Adrenal gland (tissue), 12 donors: ENCODE measurements around the gene UBTF. TPM values are rescaled to one million over a fixed set of nuclear protein-coding genes. Genes with fewer than 3 reads are reported as not detected.
A peak's percentile ranks its signal among the peaks of the same experiment; 100 is the strongest.

ENCODE experiments used
- DNase-seq, 7 donors: peaks; one replicate each; pipeline ENCODE4 v3.0.0-alpha.2; 2019 to 2020
- H3K27ac ChIP-seq, 5 donors: fragments of 200-600 bp; sonication (generic) in 4 of 5; 1 replicate in 3 of 5; 2 replicates in 2 of 5; pipeline versions ENCODE4 v1.5.1 to v1.8.0; 2016 to 2020; ENCODE audit warnings: mild to moderate bottlenecking in 1 of 5
- H3K27me3 ChIP-seq: fragments of 200-600 bp; 2 replicates; pipeline ENCODE4 v1.8.0; 2021
- H3K36me3 ChIP-seq, 2 donors: fragments of 200-600 bp; replicated peaks in 1 of 2; 1 replicate in 1 of 2; 2 replicates in 1 of 2; pipeline versions ENCODE4 v1.5.1 to v1.8.0; 2018 to 2022
- H3K4me1 ChIP-seq, 2 donors: fragments of 200-600 bp; replicated peaks in 1 of 2; 1 replicate in 1 of 2; 2 replicates in 1 of 2; pipeline versions ENCODE4 v1.5.1 to v1.8.0; 2018 to 2021
- H3K4me3 ChIP-seq, 4 donors: fragments of 200-600 bp; sonication (generic) in 3 of 4; one replicate each; pipeline ENCODE4 v1.5.1; 2016 to 2018
- H3K9me3 ChIP-seq, 3 donors: fragments of 200-600 bp; sonication (generic) in 1 of 3; replicated peaks in 1 of 3; 1 replicate in 2 of 3; 2 replicates in 1 of 3; pipeline versions ENCODE4 v1.5.1 to v1.8.0; 2016 to 2021
- POLR2A ChIP-seq, 2 donors: fragments of 450-650 bp; IDR thresholded peaks; one replicate each; pipeline ENCODE4 v1.6.1; 2017; ENCODE audit warnings: antibody characterized with exemption in 2 of 2, mild to moderate bottlenecking in 2 of 2, moderate library complexity in 1 of 2
- WGBS, 4 donors: extraction: QIAGEN DNeasy Blood & Tissue Kit in 2 of 4; methylation state at CpG; one replicate each; pipeline versions ENCODE4 v1.1.5 to v1.1.7; 2013 to 2017; 5-methylcytosine and 5-hydroxymethylcytosine counted together
- intact Hi-C, 2 donors: fragments of 100-400 bp; cut with DNase I; formaldehyde crosslinking; loops; one replicate each; pipeline versions ENCODE4 v1.14.1 to v1.15.0; 2022 to 2023
- polyA plus RNA-seq, 3 donors: library from polyadenylated mRNA; stranded (reverse); fragments of 200-250 nt in 2 of 3; fragments of 350-450 nt in 1 of 3; fragmentation: Illumina TruSeq in 1 of 3; extraction: RNeasy Lipid Tissue Mini Kit (QIAGEN cat#74804) in 1 of 3; gene quantifications; one replicate each; pipeline ENCODE4 v1.2.3, GENCODE V29; 2013 to 2014
- total RNA-seq, 9 donors: library from RNA; depleted of rRNA in 4 of 9; stranded (reverse); fragments of >200 nt in 4 of 9; fragments of 120-200 nt in 1 of 9; fragmentation: NEBNext Ultra II Directional in 1 of 9; extraction: Animal tissue kit (Norgen Biotek cat#: 25700) in 1 of 9; gene quantifications; one replicate each; pipeline versions ENCODE4 v1.1.0 to v1.2.4, GENCODE V29; 2013 to 2023
- TF ChIP-seq, protein P1 (sequence below), 6 experiments: fragments of 450-650 bp in 4 of 6; fragments of 200-600 bp in 2 of 6; sonication (generic) in 1 of 6; IDR thresholded peaks; 1 replicate in 5 of 6; 2 replicates in 1 of 6; pipeline versions ENCODE4 v1.5.1 to v1.8.0; 2016 to 2021; ENCODE audit warnings: antibody characterized with exemption in 6 of 6, mild to moderate bottlenecking in 2 of 6, moderate library complexity in 1 of 6
- donor health status: healthy with polysubstance abuse.
- donor health status: Bipolar disorder and iron deficiency.
- donor health status: DM: yes; HTN: yes; CAD: no.
- donor health status: DM: no; HTN: no; CAD: no.
- donor health status: DM: no; HTN: no; CAD: no.
- donor health status: DM: yes; HTN: yes; CAD: no.

Gene UBTF
- total and polyA plus RNA-seq, 12 donors = 37.1 to 92.6 (median 64.3) TPM

DNA sequence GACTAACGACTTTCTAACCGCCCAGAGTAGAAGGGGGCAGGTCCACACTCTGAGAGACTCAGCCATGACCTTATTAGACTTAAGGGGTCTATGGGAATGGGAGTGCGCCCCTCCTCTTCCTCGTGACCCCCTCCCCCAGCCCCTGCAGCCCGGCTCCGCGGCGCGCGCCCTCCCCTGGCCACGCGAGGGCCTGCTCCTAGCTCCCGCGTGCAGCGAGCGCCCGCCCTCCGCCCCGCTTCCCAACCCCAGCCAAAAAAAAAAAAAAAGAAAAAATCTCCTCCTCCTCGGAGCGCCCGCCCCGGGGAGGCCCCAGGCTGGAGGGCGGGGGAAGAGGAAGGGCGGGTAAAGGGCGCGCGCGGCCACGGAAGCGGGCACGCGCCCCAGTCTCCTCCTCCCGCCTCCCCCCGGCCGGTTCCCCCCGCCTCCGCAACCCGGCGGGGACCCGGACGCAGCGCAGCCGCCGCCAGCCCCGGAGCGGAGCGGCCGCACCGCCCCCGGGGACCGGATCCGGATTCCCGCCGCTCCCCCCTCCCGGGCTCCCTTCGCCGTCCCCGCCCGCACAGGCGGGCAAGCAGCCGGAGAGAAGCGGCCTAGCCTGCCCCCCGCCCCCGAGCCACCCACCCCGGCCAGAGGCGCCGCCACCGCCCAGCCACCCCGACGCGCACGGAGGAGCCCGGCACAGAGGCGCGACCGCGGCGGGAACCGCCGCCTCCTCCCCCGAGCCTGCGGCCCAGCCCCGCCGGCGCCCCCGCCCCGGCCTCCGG lies 949 bp downstream of the UBTF start:
- H3K9me3 ChIP-seq = no peaks in the 10 kb centered on the region
- peak overlapping the region in 2 of 4 donors; percentile 58 to 81 for H3K4me3 ChIP-seq
- H3K36me3 ChIP-seq = peaks cover 0 to 27% of the 10 kb centered on the region in 2 donors
- H3K27me3 ChIP-seq = no peaks in the 10 kb centered on the region
- TF ChIP-seq, protein P1, sequence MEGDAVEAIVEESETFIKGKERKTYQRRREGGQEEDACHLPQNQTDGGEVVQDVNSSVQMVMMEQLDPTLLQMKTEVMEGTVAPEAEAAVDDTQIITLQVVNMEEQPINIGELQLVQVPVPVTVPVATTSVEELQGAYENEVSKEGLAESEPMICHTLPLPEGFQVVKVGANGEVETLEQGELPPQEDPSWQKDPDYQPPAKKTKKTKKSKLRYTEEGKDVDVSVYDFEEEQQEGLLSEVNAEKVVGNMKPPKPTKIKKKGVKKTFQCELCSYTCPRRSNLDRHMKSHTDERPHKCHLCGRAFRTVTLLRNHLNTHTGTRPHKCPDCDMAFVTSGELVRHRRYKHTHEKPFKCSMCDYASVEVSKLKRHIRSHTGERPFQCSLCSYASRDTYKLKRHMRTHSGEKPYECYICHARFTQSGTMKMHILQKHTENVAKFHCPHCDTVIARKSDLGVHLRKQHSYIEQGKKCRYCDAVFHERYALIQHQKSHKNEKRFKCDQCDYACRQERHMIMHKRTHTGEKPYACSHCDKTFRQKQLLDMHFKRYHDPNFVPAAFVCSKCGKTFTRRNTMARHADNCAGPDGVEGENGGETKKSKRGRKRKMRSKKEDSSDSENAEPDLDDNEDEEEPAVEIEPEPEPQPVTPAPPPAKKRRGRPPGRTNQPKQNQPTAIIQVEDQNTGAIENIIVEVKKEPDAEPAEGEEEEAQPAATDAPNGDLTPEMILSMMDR (IDR thresholded peaks at IDR 0.05) = peak; percentile 20 to 58 (median 44)
- peak in 1 of 2 donors; percentile 62 for TF ChIP-seq POLR2A (IDR thresholded peaks at IDR 0.05)
- intact Hi-C loops = loop anchor here (2.0 kb wide), 2 partner anchors 106 to 108 kb away; partner anchors contain the start of gene SLC25A39 (in 1 of the 2)
- H3K4me1 ChIP-seq = peaks cover 20 to 32% of the 10 kb centered on the region in 2 donors
- 0 to 1% (median 0%) methylated on average over 23 to 82 of the region's 89 CpGs; no CpG with 5 or more reads in 1 of the 4 donors for WGBS, 4 donors
- peak; percentile 85 to 91 (median 89) for DNase-seq
- peak overlapping the region in 4 of 5 donors; percentile 98 to 100 (median 99) for H3K27ac ChIP-seq

DNA sequence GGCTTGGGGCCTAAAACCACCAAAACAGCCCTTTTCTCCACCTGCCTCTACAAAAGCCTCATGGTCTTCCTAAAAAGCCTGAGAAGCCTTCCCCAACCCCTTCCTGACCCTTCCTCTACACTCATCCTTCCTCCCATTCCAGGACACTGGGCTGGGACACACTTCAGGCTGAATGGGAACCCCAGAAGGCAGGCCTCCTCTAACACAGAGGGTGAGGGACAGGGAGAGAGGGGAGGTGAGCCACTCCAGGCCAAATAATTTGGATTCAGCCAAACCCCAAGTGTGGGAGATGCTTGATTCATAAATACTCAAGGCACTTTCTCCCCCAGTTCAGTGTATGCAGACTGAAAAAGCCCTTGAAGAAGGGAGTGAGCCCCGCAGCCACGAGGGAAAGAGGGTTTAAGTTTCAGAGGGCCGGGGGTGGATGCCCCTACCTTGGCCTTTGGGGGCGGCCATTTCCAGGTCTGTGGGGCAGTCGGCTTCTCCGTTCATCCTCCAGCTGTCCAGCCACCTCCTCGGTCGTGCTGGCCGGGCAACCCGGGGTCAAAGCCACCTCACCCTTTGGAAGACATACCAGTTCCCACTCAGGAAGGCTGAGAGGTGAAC lies 1.6 kb downstream of the UBTF start:
- Histone ChIP-seq H3K4me1 (peaks cover 14 to 29% of the 10 kb centered on the region in 2 donors), H3K36me3 (peaks cover 0 to 27% of the 10 kb centered on the region in 2 donors), H3K27ac (peak overlapping the region in 3 of 5 donors; percentile 33 to 100 (median 98)), H3K9me3 (no peaks in the 10 kb centered on the region), H3K4me3 (peak overlapping the region in 2 of 4 donors; percentile 58 to 81), H3K27me3 (no peaks in the 10 kb centered on the region)
- TF ChIP-seq POLR2A (IDR thresholded peaks at IDR 0.05) = no peak
- TF ChIP-seq, protein P1 (IDR thresholded peaks at IDR 0.05) = no peak
- intact Hi-C loops = loop anchor here (2.0 kb wide), 2 partner anchors 107 to 109 kb away; partner anchors contain the start of gene SLC25A39 (in 1 of the 2)
- 0 to 7% (median 5%) methylated on average over 4 to 10 of the region's 10 CpGs for WGBS, 4 donors
- no peak for DNase-seq

DNA sequence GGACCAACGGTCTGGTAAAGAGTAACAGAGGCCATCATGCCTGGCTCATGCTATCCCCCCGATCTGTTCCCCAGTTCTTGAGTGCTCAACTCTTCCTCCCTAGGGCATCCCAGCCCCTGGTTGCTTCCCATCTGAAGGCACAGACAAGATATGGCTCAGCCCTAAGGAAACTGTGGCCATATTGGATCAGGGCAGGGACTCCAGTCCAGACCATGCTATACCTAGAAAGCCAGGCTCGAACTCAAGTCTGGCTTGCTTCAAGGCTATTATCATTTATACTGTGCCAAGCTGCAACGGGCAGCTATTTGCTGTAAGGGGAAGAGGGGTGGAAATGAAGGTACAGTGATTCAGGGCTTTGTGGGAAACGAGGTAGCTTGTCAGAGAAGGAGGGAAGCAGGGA lies 2.8 kb downstream of the UBTF start:
- TF ChIP-seq, protein P1 (IDR thresholded peaks at IDR 0.05) = no peak
- no peak for TF ChIP-seq POLR2A (IDR thresholded peaks at IDR 0.05)
- WGBS, 4 donors = 45 to 58% (median 50%) methylated on average over 5 of the region's 5 CpGs
- H3K27me3 ChIP-seq = no peaks in the 10 kb centered on the region
- no peak overlapping the region for H3K4me3 ChIP-seq
- peaks cover 6 to 32% of the 10 kb centered on the region in 2 donors for H3K4me1 ChIP-seq
- DNase-seq = no peak
- H3K9me3 ChIP-seq = no peaks in the 10 kb centered on the region
- peaks cover 0 to 27% of the 10 kb centered on the region in 2 donors for H3K36me3 ChIP-seq
- H3K27ac ChIP-seq = no peak overlapping the region
- intact Hi-C loops = no loop called here

DNA sequence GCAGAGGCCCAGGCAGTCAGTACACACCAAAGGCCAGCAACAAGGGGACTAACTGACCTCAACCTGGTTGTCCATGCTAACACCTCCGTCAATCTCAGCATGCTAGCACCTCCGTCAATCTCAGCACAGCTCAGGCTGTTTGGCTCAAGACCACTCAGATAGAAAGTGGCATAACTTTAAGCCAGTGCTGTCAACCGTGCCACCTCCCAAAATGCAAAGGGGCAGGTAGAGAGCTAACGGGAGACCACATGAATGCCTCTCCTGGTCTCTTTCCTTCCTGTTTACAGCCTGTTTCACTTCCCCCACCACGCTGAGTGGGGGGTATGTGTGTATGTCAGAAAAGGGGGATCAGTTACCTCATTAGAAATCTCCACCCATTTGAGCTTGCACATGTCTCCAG lies 3.3 kb downstream of the UBTF start:
- H3K27ac ChIP-seq = no peak overlapping the region
- no peaks in the 10 kb centered on the region for H3K9me3 ChIP-seq
- intact Hi-C loops = no loop called here
- peaks cover 0 to 32% of the 10 kb centered on the region in 2 donors for H3K36me3 ChIP-seq
- WGBS, 4 donors = 67 to 78% (median 72%) methylated on average over 5 of the region's 5 CpGs
- H3K4me1 ChIP-seq = peaks cover 12 to 38% of the 10 kb centered on the region in 2 donors
- H3K27me3 ChIP-seq = no peaks in the 10 kb centered on the region
- no peak overlapping the region for H3K4me3 ChIP-seq
- TF ChIP-seq, protein P1 (IDR thresholded peaks at IDR 0.05) = no peak
- TF ChIP-seq POLR2A (IDR thresholded peaks at IDR 0.05) = no peak
- DNase-seq = no peak
